Erythroblast (primary cell): ENCODE results near the gene NDUFAF5.

Experiments
- GATA1 ChIP-seq: IDR thresholded peaks from 2 replicates; pipeline ENCODE4 v1.6.1; 2011; ENCODE audit warnings: low read depth, mild to moderate bottlenecking, control low read depth, low read length, moderate library complexity
- POLR2A ChIP-seq: IDR thresholded peaks from 2 replicates; pipeline ENCODE4 v1.6.1; 2011; ENCODE audit warnings: mild to moderate bottlenecking, low read length

DNA sequence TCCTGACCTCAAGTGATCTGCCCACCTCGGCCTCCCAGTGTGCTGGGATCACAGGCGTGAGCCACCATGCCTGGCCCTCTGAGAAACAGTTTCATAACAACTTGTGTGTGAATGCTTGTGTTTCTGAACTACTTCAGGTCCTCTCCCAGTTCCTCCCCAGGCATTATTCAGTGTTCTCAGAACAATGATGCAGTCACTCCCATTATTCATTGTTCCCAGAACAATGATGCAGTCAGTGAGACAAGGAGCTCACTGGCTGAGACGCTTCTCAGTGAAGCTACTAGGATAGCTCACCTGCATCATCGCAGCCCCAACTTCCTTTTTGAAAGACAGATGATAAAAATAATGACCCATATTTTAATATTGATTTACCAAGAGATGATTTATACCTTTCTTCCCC, 71.5 kb downstream of the NDUFAF5 start:
- TF ChIP-seq POLR2A (no peak), GATA1 (no peak)
